Fibroblast of lung (primary cell): ENCODE measurements around the gene WWC1. TPM values are rescaled to one million over a fixed set of nuclear protein-coding genes. Genes with fewer than 3 reads are reported as not detected.

Source experiments
- DNase-seq, 2 donors: peaks; one replicate each; pipeline versions ENCODE4 v3.0.0 to v3.0.0-alpha.2; 2010; ENCODE audit warnings: low read depth in 2 of 2
- H2AFZ ChIP-seq: 2 replicates; pipeline ENCODE4 v1.5.1; 2012; ENCODE audit warnings: low read length, control low read depth, inconsistent platforms
- H3K27ac ChIP-seq: 2 replicates; pipeline ENCODE4 v1.5.1; 2011; ENCODE audit warnings: low read length, control low read depth; ENCODE audit not compliant: insufficient read depth
- H3K27me3 ChIP-seq: 2 replicates; pipeline ENCODE4 v1.5.1; 2011; ENCODE audit warnings: mild to moderate bottlenecking, low read length; ENCODE audit not compliant: control insufficient read depth, insufficient read depth
- H3K36me3 ChIP-seq: 2 replicates; pipeline ENCODE4 v1.5.1; 2011; ENCODE audit warnings: low read length; ENCODE audit not compliant: control insufficient read depth, insufficient read depth
- H3K4me1 ChIP-seq: 2 replicates; pipeline ENCODE4 v1.5.1; 2011; ENCODE audit warnings: low read length; ENCODE audit not compliant: control insufficient read depth, insufficient read depth; ENCODE audit errors: extremely low read depth
- H3K4me2 ChIP-seq: 2 replicates; pipeline ENCODE4 v1.5.1; 2011; ENCODE audit warnings: low read length, control low read depth; ENCODE audit not compliant: insufficient read depth; ENCODE audit errors: extremely low read depth
- H3K4me3 ChIP-seq, 4 experiments: fragments of 200-600 bp in 1 of 4; sonication (generic) in 1 of 4; replicated peaks in 1 of 4; 2 replicates each; pipeline ENCODE4 v1.5.1; 2011 to 2016; ENCODE audit warnings: low read length in 4 of 4, low read depth in 3 of 4, mild to moderate bottlenecking in 3 of 4, control low read depth in 2 of 4, inconsistent platforms in 1 of 4, mixed read lengths in 1 of 4; ENCODE audit not compliant: insufficient read depth in 1 of 4; ENCODE audit errors: control extremely low read depth in 1 of 4
- H3K79me2 ChIP-seq: 2 replicates; pipeline ENCODE4 v1.5.1; 2012; ENCODE audit warnings: mild to moderate bottlenecking, low read length, inconsistent platforms; ENCODE audit not compliant: control insufficient read depth, insufficient read depth
- H3K9ac ChIP-seq: 2 replicates; pipeline ENCODE4 v1.5.1; 2011; ENCODE audit warnings: mild to moderate bottlenecking, low read length, control low read depth; ENCODE audit not compliant: insufficient read depth
- H3K9me3 ChIP-seq: 2 replicates; pipeline ENCODE4 v1.5.1; 2012; ENCODE audit warnings: low read depth, low read length; ENCODE audit not compliant: control insufficient read depth, insufficient read depth
- H4K20me1 ChIP-seq: 2 replicates; pipeline ENCODE4 v1.5.1; 2011; ENCODE audit warnings: low read length; ENCODE audit not compliant: control insufficient read depth, insufficient read depth; ENCODE audit errors: extremely low read depth
- EZH2 ChIP-seq: IDR thresholded peaks from 2 replicates; pipeline ENCODE4 v1.5.1; 2012; ENCODE audit warnings: low read length, control low read depth, mild to moderate bottlenecking; ENCODE audit errors: missing control alignments
- polyA plus RNA-seq, 2 donors: library from polyadenylated mRNA; depleted of rRNA in 1 of 2; stranded (reverse) in 1 of 2; unstranded in 1 of 2; fragments of >200 nt; gene quantifications; 2 replicates each; pipeline ENCODE4 v1.2.1, GENCODE V29; 2011 to 2012; ENCODE audit warnings: missing spikeins in 1 of 2
- total RNA-seq: library from RNA; depleted of rRNA; stranded (reverse); fragments of >200 nt; gene quantifications from 2 replicates; pipeline ENCODE4 v1.2.1, GENCODE V29; 2014
- TF ChIP-seq, protein P1 (sequence below), 2 donors: IDR thresholded peaks in 1 of 2; conservative IDR thresholded peaks in 1 of 2; 1 replicate in 1 of 2; 2 replicates in 1 of 2; pipeline ENCODE4 v1.5.1; 2011 to 2012; ENCODE audit warnings: low read length in 2 of 2, control low read depth in 1 of 2, inconsistent platforms in 1 of 2, low read depth in 1 of 2, mild to moderate bottlenecking in 1 of 2

WWC1 gene
- total and polyA plus RNA-seq, 2 donors (not counting 1 experiment from before 2014, with no cell fraction given): 2.5 to 3.2 TPM

DNA sequence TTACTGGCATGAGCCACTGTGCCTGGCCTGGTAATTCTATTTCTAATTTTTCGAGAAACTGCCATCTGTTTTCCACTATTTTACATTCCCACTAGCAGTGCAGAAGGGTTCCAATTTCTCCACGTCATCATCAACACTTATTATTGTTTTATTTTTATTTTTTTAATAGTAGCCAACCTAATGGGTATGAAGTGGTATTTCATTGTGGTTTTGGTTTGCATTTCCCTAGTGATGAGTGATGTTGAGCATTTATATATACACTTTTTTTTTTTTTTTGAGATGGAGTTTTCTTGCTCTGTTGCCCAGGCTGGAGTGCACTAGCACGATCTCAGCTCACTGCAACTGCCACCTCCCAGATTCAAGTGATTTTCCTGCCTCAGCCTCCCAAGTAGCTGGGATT lies 28.3 kb downstream of the WWC1 start:
- no peaks in the 10 kb centered on the region for H3K27me3 ChIP-seq
- no peak overlapping the region for H2AFZ ChIP-seq
- TF ChIP-seq, protein P1, sequence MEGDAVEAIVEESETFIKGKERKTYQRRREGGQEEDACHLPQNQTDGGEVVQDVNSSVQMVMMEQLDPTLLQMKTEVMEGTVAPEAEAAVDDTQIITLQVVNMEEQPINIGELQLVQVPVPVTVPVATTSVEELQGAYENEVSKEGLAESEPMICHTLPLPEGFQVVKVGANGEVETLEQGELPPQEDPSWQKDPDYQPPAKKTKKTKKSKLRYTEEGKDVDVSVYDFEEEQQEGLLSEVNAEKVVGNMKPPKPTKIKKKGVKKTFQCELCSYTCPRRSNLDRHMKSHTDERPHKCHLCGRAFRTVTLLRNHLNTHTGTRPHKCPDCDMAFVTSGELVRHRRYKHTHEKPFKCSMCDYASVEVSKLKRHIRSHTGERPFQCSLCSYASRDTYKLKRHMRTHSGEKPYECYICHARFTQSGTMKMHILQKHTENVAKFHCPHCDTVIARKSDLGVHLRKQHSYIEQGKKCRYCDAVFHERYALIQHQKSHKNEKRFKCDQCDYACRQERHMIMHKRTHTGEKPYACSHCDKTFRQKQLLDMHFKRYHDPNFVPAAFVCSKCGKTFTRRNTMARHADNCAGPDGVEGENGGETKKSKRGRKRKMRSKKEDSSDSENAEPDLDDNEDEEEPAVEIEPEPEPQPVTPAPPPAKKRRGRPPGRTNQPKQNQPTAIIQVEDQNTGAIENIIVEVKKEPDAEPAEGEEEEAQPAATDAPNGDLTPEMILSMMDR (conservative IDR thresholded peaks at IDR 0.05 in 1 of 2, IDR thresholded peaks at IDR 0.05 in 1 of 2; ENCODE audit: low read depth in 1 of 2, low read length in 2 of 2): no peak
- no peak overlapping the region for H3K4me2 ChIP-seq
- H3K79me2 ChIP-seq: no peaks in the 10 kb centered on the region
- no peaks in the 10 kb centered on the region for H3K36me3 ChIP-seq
- no peaks in the 10 kb centered on the region for H3K9me3 ChIP-seq
- no peak overlapping the region for H3K27ac ChIP-seq
- no peak overlapping the region for H3K4me3 ChIP-seq
- H3K9ac ChIP-seq: no peak overlapping the region
- H3K4me1 ChIP-seq: peaks cover 24% of the 10 kb centered on the region
- no peaks in the 10 kb centered on the region for H4K20me1 ChIP-seq
- DNase-seq: no peak

DNA sequence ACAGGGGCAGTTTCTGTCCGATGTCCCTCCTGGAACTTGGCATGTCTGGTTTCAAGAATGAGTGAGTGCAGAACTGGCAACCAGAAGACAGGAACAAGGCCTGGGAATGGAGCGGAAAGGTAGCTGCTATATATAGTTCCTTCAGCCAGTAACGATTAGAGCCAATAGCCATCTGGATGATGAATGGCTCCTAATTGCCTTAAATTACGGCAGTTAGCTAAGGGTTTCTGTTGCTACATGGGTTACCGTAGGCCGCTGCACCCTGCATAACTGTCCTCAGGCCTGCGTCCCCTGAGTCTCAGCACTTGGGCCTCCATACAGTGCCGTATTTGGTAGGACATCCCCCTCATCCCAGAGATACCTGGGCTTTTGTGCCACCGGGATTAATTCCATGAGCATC lies 29.4 kb downstream of the WWC1 start:
- H3K4me3 ChIP-seq: no peak overlapping the region
- no peak overlapping the region for H3K4me2 ChIP-seq
- TF ChIP-seq, protein P1 (conservative IDR thresholded peaks at IDR 0.05 in 1 of 2, IDR thresholded peaks at IDR 0.05 in 1 of 2; ENCODE audit: low read depth in 1 of 2, low read length in 2 of 2): no peak
- TF ChIP-seq EZH2: no peak
- H3K9ac ChIP-seq: no peak overlapping the region
- H2AFZ ChIP-seq: no peak overlapping the region
- no peak overlapping the region for H3K27ac ChIP-seq
- no peaks in the 10 kb centered on the region for H3K79me2 ChIP-seq
- H3K36me3 ChIP-seq: no peaks in the 10 kb centered on the region
- no peaks in the 10 kb centered on the region for H3K27me3 ChIP-seq
- no peak for DNase-seq
- peaks cover 17% of the 10 kb centered on the region for H3K4me1 ChIP-seq
- H4K20me1 ChIP-seq: no peaks in the 10 kb centered on the region
- no peaks in the 10 kb centered on the region for H3K9me3 ChIP-seq

DNA sequence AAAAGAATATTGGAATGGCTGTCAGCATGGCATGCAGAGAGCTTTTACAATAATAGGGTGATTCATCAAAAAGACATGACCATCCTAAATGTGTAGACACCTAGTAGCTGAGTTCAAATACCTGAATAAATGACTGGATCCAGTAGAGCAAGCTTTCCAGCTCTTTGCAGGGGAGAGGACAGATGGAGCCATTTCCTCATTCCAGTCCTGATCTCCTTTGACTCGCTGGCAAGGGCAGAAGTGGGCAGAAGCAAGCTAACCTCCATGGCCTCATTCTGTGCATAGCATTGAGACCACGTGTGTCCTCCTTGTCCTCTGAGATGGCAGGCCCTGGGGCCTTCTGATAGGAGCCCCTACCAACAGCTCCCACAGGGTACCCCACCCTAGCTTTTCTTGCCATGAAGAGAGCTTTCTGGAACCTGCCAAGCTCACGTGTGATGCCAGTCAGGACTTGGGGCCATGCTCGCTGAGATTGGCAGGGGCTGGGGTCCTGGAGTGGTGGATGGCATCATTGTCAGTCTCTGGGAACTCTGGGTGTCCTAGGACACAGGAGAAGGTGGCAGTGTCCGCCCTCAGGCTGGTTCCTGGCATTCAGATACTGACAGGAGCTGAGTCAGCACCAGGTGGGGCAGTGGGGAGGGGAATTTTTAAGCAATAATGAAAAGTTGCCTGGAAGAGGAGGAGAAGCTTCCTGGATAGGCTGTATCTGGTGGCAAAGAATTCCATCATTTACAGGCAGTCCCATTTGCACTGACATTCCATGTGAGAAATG lies 33.6 kb downstream of the WWC1 start:
- no peak for TF ChIP-seq EZH2
- TF ChIP-seq, protein P1 (conservative IDR thresholded peaks at IDR 0.05 in 1 of 2, IDR thresholded peaks at IDR 0.05 in 1 of 2; ENCODE audit: low read depth in 1 of 2, low read length in 2 of 2): no peak
- Histone ChIP-seq H3K9ac (no peak overlapping the region), H3K4me1 (no peaks in the 10 kb centered on the region), H3K4me2 (no peak overlapping the region), H3K4me3 (no peak overlapping the region), H3K79me2 (no peaks in the 10 kb centered on the region), H4K20me1 (no peaks in the 10 kb centered on the region), H2AFZ (no peak overlapping the region), H3K27me3 (no peaks in the 10 kb centered on the region), H3K27ac (no peak overlapping the region), H3K9me3 (no peaks in the 10 kb centered on the region), H3K36me3 (no peaks in the 10 kb centered on the region)
- DNase-seq: peak in 1 of 2 donors; percentile 57
